GOT3 (cell line): ENCODE measurements around the gene CDC14A.

Experiments used
- DNase-seq: peaks from one replicate; lab custom pipeline; 2025; ENCODE audit warnings: mixed read lengths; lab: John Stamatoyannopoulos, UW

Gene CDC14A

DNA sequence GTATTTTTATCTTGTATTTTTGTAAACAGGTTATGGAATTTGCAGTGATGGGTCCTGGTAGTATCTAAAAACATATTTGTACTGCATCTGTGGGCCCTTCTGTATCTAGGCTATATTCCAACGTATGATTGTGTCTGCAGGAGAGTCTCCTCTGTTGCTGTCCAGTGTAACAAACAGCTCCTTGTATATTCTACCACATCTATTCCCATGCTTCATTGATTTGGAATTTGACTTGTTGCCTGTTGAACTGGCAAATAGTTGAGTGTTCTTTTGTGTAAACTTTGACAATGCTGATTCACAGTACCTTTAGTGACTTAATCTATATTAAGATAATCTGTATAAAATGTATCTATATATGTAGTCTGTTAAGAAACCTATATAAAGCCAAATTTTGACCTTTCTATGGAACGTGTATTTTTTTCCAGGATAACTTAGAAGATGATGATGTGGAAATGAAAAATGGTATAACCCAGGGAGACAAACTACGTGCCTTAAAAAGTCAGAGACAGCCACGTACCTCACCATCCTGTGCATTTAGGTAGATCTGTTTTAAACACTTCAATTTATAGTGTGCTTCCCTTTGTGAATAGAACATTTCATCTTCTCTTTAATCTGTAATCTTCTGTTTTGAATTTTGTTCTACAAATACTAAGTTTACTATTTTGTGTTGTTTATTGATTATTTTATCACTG, 142.2 kb downstream of the CDC14A start:
- no peak for DNase-seq

DNA sequence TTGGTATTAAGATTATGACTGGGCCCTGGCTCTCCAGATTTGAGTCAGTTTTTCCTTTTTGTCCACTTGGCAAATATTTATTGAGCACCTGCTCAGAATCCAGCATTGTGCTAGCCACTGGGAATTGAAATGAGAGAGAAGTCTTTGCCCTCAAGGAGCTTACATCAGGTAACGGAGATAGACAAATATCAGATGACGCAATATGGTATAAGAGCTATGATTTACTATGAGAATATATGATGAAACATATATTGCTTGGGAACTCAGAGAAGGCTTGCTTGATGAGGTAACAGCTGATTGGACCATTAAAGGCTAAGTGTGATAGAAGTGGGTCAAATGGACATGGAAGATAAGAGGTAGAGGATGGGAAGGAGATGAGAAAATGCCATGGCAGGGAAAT, 144.6 kb downstream of the CDC14A start:
- DNase-seq = no peak

GRCh38 chr1:100497796-100498195, 145.5 kb downstream of the CDC14A start:
- DNase-seq = no peak

GRCh38 chr1:100499194-100499811, 147.0 kb downstream of the CDC14A start:
- DNase-seq = no peak

- no peak for DNase-seq
Measured at GRCh38 chr1:100502052-100502792, 149.9 kb downstream of the CDC14A start.

DNA sequence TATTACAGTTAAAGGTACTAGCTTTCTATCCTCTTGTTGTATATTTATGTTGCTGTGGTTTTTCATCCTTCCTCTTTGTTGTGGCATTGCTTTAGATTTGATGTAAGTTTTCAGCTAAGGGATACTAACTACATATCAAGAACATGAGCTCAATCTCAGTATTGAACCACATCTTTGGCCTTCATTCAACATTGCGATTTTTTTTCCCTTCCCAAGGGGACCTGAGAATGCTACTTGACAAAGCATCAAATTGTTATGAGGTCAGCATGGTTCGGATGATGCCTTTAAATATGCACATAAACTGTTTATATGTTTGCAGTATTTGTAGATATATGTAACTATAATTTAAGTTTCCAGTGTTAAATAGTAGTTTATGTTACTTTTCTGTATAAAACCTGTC, 153.9 kb downstream of the CDC14A start:
- DNase-seq = no peak

DNA sequence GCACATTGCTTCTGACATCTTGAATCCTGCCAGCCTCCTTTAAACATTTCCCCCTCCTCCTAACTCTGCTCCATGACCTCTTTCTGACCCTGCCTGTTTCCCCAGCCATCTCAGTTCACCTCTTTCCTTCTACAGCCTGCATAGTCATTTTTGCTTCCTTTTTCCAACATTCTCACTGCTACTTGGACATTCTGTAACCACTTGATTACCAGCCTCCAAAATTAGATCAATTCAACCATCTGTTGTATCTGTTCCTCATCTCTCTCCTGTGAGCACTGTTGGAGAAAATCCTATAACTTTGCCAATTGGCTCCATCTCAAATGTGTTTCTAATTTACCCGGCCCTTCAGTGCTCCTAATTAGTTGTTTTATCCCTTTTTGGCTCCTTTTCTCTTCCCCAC, 158.1 kb downstream of the CDC14A start:
- no peak for DNase-seq

DNA sequence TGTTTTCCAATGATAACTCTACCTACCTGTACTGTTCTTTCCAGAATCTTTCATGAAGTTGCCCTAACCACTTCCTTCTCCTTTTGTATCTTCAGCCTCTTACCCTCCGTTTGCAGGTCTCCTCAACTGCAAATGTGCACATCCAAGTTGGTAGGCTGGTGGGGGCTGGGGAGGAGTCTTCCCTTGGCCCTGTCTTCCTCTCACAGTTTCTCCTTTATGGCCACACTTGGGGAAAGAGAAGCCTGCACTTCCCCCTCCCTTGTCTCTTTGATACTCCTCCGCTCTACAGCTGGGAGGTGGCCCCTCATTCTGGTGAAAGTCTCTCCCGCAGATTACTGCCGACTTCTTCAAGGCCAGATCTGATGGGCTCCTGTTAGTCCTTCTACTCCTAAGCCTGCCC, 158.8 kb downstream of the CDC14A start:
- no peak for DNase-seq

GRCh38 chr1:100511773-100512172, 159.5 kb downstream of the CDC14A start:
- no peak for DNase-seq

- no peak for DNase-seq
Measured at GRCh38 chr1:100512803-100513352, 160.6 kb downstream of the CDC14A start.

GRCh38 chr1:100516857-100517256, 164.6 kb downstream of the CDC14A start:
- no peak for DNase-seq

DNA sequence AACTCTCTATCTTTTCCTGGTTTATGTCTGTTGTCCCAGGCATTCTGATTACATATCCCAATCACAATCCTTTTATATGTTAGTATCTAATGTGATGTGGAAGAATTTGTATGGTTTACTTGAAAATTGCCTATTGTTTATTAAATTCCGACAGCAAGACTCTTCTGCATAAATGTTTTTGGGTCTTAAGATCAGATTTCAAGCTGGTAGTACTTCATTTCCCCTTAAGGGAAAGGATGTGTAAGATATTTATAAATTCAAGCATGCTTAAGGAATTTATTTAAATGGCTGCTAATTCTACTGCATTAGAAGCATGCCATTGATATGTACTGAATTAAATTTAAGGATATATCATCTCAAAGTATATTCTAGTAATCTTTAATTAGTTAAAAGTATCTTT, 165.2 kb downstream of the CDC14A start:
- no peak for DNase-seq

DNA sequence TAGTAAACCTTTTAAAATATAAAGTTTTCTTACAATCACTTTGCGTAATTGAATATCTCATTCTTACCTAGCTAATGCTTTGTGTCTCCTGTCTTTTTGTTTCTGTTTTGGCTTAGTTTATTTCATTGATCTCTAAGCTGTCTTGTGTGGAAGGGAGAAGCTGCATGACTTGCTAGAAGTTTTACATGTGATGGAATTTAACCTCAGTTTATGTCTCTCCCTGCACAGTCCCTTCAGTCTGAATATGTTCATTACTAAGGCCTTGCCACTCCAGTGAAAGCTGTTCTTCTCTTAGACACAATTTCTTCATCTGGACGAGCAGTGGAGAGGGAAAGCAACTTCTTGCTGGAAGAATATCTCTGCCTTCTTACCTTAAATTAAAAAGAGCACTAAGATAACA, 165.7 kb downstream of the CDC14A start:
- no peak for DNase-seq

- DNase-seq = no peak
Measured at GRCh38 chr1:100523038-100523652, 170.8 kb downstream of the CDC14A start.

DNA sequence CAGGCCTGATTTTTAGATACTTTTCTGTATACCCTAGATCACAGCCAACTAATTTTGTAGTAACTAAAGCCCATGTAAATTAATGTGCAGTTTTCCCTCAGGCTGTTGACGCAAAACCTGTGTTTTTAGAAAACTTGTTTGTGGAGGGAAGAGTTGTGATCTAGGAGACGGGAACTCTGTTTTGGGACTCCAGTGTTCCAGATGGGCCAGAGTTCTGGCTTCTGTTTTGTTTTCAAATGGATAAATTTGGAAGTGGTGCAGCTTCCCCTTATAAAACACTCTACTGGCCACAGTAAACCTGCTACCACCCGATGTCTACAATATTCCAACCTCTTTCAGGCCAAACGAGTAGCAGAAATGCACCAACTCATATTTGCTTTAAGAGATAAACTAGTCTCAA, 172.0 kb downstream of the CDC14A start:
- no peak for DNase-seq

GRCh38 chr1:100526894-100527293, 174.6 kb downstream of the CDC14A start:
- no peak for DNase-seq

DNA sequence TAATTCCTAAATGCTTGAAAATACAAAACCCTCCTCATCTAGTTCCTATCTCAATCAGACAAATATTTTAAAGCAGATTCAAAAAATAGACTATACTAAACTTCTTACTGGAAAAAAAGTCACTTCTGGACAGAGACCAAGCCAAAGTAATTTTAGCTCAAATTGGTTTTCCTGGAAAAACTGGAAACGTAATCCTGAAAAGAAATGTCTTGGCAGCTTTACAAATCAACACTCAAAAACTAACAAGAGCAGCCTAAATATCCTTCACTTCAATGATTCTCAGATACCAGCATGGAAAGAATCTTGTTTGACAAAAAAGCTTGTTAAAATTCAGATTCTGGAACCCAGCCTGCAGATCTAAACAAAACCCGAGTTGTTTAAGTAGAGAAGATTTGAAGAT, 176.6 kb downstream of the CDC14A start:
- no peak for DNase-seq

GRCh38 chr1:100530141-100530540, 177.8 kb downstream of the CDC14A start:
- DNase-seq = no peak

GRCh38 chr1:100530880-100531487, 178.7 kb downstream of the CDC14A start:
- no peak for DNase-seq

DNA sequence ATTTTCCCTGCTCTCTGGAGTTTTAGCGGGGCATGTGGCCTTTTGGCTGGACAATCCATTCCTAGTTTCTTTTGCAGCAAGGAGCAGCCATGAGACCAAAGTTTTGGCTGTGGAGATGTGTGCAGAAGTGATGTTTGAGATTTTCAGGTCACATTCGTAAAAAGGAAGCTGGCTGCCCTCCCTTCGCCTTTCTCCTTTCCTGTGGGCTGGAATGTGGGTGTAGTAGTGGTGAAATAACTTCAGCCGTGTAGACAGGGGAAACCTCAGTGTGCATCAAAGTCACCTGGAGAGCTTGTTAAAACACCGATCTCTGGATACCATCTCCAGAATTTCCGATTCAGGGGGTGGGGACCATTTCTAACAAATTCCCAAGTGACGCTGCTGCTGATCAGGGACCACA, 180.3 kb downstream of the CDC14A start:
- no peak for DNase-seq

DNA sequence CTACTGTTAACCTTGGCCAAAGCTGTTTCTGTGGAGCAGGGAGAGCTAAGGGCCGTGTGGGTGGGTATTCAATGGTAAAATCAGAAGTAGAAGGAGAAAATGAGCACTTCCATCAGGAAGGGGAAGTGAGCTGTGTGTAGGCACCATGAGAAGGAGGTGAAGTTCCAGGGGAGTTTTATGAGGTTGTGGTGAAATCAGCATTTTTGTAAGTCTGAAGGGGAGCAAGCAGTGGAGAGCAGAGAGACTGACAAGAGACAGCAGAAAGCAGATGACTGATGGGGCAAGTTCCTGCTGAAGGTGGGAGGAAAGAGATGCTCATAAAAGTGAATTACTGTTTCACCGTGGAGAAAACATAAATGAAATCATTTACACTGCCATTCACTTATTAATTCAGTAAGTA, 183.0 kb downstream of the CDC14A start:
- DNase-seq = no peak

- DNase-seq = no peak
Measured at GRCh38 chr1:100536031-100536430, 183.7 kb downstream of the CDC14A start.
